Measurements from ENCODE around the gene PON1. TPM values are rescaled to one million over a fixed set of nuclear protein-coding genes. Genes with fewer than 3 reads are reported as not detected.

PON1 gene
- total RNA-seq, 3 donors from 2014 or later: not detected

- TF ChIP-seq CTCF (IDR thresholded peaks at IDR 0.05): no peak
- no peaks in the 10 kb centered on the region for H3K36me3 ChIP-seq (ENCODE audit: low read depth)
- intact Hi-C loops (cut with DNase I, micrococcal nuclease): no loop called here
- H3K4me3 ChIP-seq: no peak overlapping the region
- ATAC-seq (no peak), DNase-seq (no peak)
- no peaks in the 10 kb centered on the region for H3K4me1 ChIP-seq (ENCODE audit: low read depth)
- no peaks in the 10 kb centered on the region for H3K9me3 ChIP-seq
These were observed 6.6 kb upstream of the PON1 start for GRCh38 chr7:95330961-95331337.

GRCh38 chr7:95330204-95330960 lies 6.0 kb upstream of the PON1 start:
- H3K4me3 ChIP-seq: no peak overlapping the region
- TF ChIP-seq CTCF (IDR thresholded peaks at IDR 0.05): no peak
- H3K9me3 ChIP-seq: no peaks in the 10 kb centered on the region
- no peaks in the 10 kb centered on the region for H3K4me1 ChIP-seq (ENCODE audit: low read depth)
- ATAC-seq (peak; percentile 55), DNase-seq (no peak)
- intact Hi-C loops (cut with DNase I, micrococcal nuclease): no loop called here
- H3K36me3 ChIP-seq (ENCODE audit: low read depth): no peaks in the 10 kb centered on the region

- intact Hi-C loops (cut with DNase I, micrococcal nuclease): no loop called here
- no peaks in the 10 kb centered on the region for H3K9me3 ChIP-seq
- ATAC-seq (no peak), DNase-seq (no peak)
- no peaks in the 10 kb centered on the region for H3K36me3 ChIP-seq (ENCODE audit: low read depth)
- H3K4me1 ChIP-seq (ENCODE audit: low read depth): no peaks in the 10 kb centered on the region
- H3K4me3 ChIP-seq: no peak overlapping the region
- no peak for TF ChIP-seq CTCF (IDR thresholded peaks at IDR 0.05)
These were observed 3.0 kb upstream of the PON1 start for GRCh38 chr7:95327356-95327755.

GRCh38 chr7:95323410-95324129 lies 762 bp downstream of the PON1 start:
- intact Hi-C loops (cut with DNase I, micrococcal nuclease): no loop called here
- no peak for TF ChIP-seq CTCF (IDR thresholded peaks at IDR 0.05)
- H3K9me3 ChIP-seq: no peaks in the 10 kb centered on the region
- no peaks in the 10 kb centered on the region for H3K36me3 ChIP-seq (ENCODE audit: low read depth)
- no peak overlapping the region for H3K4me3 ChIP-seq
- no peaks in the 10 kb centered on the region for H3K4me1 ChIP-seq (ENCODE audit: low read depth)
- DNase-seq: no peak
- ATAC-seq: no peak

- Histone ChIP-seq H3K4me1 (ENCODE audit: low read depth) (no peaks in the 10 kb centered on the region), H3K4me3 (no peak overlapping the region), H3K9me3 (no peaks in the 10 kb centered on the region), H3K36me3 (ENCODE audit: low read depth) (no peaks in the 10 kb centered on the region)
- ATAC-seq (no peak), DNase-seq (no peak)
- intact Hi-C loops (cut with DNase I, micrococcal nuclease): no loop called here
- no peak for TF ChIP-seq CTCF (IDR thresholded peaks at IDR 0.05)
These were observed 1.5 kb downstream of the PON1 start for GRCh38 chr7:95322854-95323253.
